HFFc6 (cell line): ENCODE measurements around the gene MSANTD1. TPM values are rescaled to one million over a fixed set of nuclear protein-coding genes. Genes with fewer than 3 reads are reported as not detected.

Experiments used
- DNase-seq: peaks from one replicate; pipeline ENCODE4 v3.0.0-alpha.2; 2018
- H3K27ac Mint-ChIP-seq: 2 replicates; pipeline ENCODE4 v1.8.0; 2020; ENCODE audit warnings: mild to moderate bottlenecking, mixed read lengths
- H3K27me3 Mint-ChIP-seq: 2 replicates; pipeline ENCODE4 v1.8.0; 2021; ENCODE audit warnings: mild to moderate bottlenecking, moderate library complexity, mixed read lengths; ENCODE audit not compliant: insufficient read depth
- H3K36me3 Mint-ChIP-seq: 2 replicates; pipeline ENCODE4 v1.8.0; 2021; ENCODE audit warnings: low read depth, mixed read lengths
- H3K4me1 Mint-ChIP-seq: 2 replicates; pipeline ENCODE4 v1.8.0; 2020; ENCODE audit warnings: low read depth, mixed read lengths
- H3K4me3 Mint-ChIP-seq: 2 replicates; pipeline ENCODE4 v1.8.0; 2020; ENCODE audit warnings: mild to moderate bottlenecking, moderate library complexity, mixed read lengths
- H3K9me3 Mint-ChIP-seq: 2 replicates; pipeline ENCODE4 v1.8.0; 2020; ENCODE audit warnings: mild to moderate bottlenecking, mixed read lengths
- total RNA-seq, 6 experiments: library from RNA; stranded (reverse); fragmentation: NEBNext Ultra II Directional; extraction: Animal tissue kit (Norgen Biotek cat#: 25700); gene quantifications; 2 replicates in 1 of 6; 3 replicates in 5 of 6; pipeline ENCODE4 v1.2.3, GENCODE V29; 2021
- TF ChIP-seq, protein P1 (sequence below): fragments of 200-600 bp; sonication (generic); IDR thresholded peaks from 2 replicates; pipeline ENCODE4 v1.5.0; 2021; ENCODE audit warnings: antibody characterized with exemption, mild to moderate bottlenecking

The MSANTD1 gene
- total RNA-seq, 6 experiments from 2014 or later = 0.09 to 0.35 (median 0.12) TPM

DNA sequence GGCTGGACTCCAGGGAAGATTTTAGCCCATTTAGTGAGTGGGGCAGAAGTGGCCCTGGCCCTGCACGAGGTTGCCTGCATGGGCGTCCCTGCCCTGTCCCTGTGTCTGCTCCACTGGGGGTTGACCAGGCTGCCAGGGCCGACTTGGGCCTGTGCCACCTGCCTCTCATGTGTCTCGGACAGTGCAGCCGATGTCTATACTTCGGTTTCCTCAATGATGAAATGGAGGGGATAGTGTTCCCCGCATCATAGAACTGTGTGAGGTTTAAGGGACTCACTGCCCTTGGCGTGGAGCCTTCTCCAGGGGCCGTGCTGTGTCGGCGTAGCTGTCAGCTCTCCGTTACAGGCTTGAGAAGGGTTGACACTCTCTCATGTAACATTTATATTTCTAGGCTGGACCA, 27.0 kb upstream of the MSANTD1 start:
- H3K27me3 Mint-ChIP-seq = peaks cover 1% of the 10 kb centered on the region
- TF ChIP-seq, protein P1, sequence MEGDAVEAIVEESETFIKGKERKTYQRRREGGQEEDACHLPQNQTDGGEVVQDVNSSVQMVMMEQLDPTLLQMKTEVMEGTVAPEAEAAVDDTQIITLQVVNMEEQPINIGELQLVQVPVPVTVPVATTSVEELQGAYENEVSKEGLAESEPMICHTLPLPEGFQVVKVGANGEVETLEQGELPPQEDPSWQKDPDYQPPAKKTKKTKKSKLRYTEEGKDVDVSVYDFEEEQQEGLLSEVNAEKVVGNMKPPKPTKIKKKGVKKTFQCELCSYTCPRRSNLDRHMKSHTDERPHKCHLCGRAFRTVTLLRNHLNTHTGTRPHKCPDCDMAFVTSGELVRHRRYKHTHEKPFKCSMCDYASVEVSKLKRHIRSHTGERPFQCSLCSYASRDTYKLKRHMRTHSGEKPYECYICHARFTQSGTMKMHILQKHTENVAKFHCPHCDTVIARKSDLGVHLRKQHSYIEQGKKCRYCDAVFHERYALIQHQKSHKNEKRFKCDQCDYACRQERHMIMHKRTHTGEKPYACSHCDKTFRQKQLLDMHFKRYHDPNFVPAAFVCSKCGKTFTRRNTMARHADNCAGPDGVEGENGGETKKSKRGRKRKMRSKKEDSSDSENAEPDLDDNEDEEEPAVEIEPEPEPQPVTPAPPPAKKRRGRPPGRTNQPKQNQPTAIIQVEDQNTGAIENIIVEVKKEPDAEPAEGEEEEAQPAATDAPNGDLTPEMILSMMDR = no peak
- no peak overlapping the region for H3K27ac Mint-ChIP-seq
- DNase-seq = no peak
- H3K4me1 Mint-ChIP-seq = no peaks in the 10 kb centered on the region
- no peak overlapping the region for H3K4me3 Mint-ChIP-seq
- H3K9me3 Mint-ChIP-seq = no peaks in the 10 kb centered on the region
- peaks cover 22% of the 10 kb centered on the region for H3K36me3 Mint-ChIP-seq

GRCh38 chr4:3223346-3223745, 25.6 kb upstream of the MSANTD1 start:
- Mint-ChIP-seq H3K9me3 (no peaks in the 10 kb centered on the region), H3K36me3 (peaks cover 22% of the 10 kb centered on the region), H3K4me1 (peaks cover 7% of the 10 kb centered on the region), H3K27ac (no peak overlapping the region), H3K4me3 (no peak overlapping the region), H3K27me3 (peaks cover 1% of the 10 kb centered on the region)
- TF ChIP-seq, protein P1 = no peak
- DNase-seq = no peak

GRCh38 chr4:3223956-3224748, 24.8 kb upstream of the MSANTD1 start:
- TF ChIP-seq, protein P1 = no peak
- Mint-ChIP-seq H3K4me1 (peaks cover 9% of the 10 kb centered on the region), H3K9me3 (peaks cover under 1% of the 10 kb centered on the region; the same call in 1 of the 2 replicates), H3K36me3 (peaks cover 22% of the 10 kb centered on the region), H3K4me3 (no peak overlapping the region), H3K27ac (no peak overlapping the region), H3K27me3 (peaks cover 1% of the 10 kb centered on the region)
- DNase-seq = no peak

DNA sequence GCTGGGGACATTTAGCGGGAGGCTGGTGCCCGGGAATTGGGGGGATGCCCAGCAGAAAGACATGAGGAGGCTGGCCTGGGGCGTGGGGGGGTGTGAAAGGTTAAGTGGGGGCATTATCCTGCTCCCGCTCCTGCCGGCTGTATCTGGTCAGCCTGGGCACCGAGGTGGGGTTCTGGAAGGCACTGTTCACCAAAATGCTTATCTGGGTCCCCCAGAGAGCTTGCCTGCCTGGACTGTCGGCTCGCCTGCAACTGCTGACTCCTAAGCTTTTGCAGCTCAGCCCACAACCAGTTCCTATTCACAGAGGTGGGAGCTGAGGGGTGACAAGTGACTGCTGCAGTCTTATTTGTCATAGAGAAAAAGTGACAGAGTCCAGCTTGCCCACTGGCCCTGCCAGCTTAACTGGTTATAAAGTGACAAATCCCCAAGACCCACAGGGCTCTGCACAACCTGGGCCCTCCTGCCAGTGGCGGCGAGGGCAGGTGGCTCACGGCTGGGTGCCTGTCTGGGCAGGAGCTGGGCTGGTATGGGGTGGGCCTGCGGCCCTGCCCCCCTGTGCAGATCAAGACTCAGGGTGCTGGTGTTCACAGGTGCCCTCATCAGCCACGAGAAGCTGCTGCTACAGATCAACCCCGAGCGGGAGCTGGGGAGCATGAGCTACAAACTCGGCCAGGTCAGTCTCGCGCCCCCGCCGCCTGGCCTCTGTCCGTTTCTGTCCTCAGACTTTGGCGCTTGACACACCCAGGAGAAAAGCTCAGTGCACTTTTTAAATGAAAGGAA, 23.7 kb upstream of the MSANTD1 start:
- Mint-ChIP-seq H3K4me1 (peaks cover 12% of the 10 kb centered on the region), H3K9me3 (peaks cover 4% of the 10 kb centered on the region; the same call in 1 of the 2 replicates), H3K27me3 (peaks cover 1% of the 10 kb centered on the region), H3K27ac (no peak overlapping the region), H3K4me3 (no peak overlapping the region), H3K36me3 (peaks cover 30% of the 10 kb centered on the region)
- TF ChIP-seq, protein P1 = no peak
- no peak for DNase-seq

- H3K4me3 Mint-ChIP-seq = no peak overlapping the region
- no peak for DNase-seq
- H3K27ac Mint-ChIP-seq = no peak overlapping the region
- peaks cover 12% of the 10 kb centered on the region for H3K4me1 Mint-ChIP-seq
- H3K27me3 Mint-ChIP-seq = peaks cover 1% of the 10 kb centered on the region
- TF ChIP-seq, protein P1 = no peak
- peaks cover 35% of the 10 kb centered on the region for H3K36me3 Mint-ChIP-seq
- H3K9me3 Mint-ChIP-seq = peaks cover 4% of the 10 kb centered on the region; the same call in 1 of the 2 replicates
These were observed 23.0 kb upstream of the MSANTD1 start for GRCh38 chr4:3225936-3226335.
